HUES6 (cell line): Measurements from ENCODE around the gene GDPGP1.
A peak's percentile ranks its signal among the peaks of the same experiment; 100 is the strongest.
"Not testable (repeated sequence)": the region's sequence is repeated elsewhere in the genome, so short reads cannot be mapped to it uniquely, and the experiment has no call there.

Experiments used
- H3K27ac ChIP-seq: 2 replicates; pipeline ENCODE4 v1.7.0; 2013; ENCODE audit warnings: low read depth, mild to moderate bottlenecking, low read length, inconsistent platforms
- H3K27me3 ChIP-seq: 2 replicates; pipeline ENCODE4 v1.6.1; 2013; ENCODE audit warnings: low read length; ENCODE audit not compliant: control insufficient read depth, insufficient read depth
- H3K36me3 ChIP-seq: 2 replicates; pipeline ENCODE4 v1.6.1; 2013; ENCODE audit warnings: low read length; ENCODE audit not compliant: control insufficient read depth, insufficient read depth
- H3K4me1 ChIP-seq: 2 replicates; pipeline ENCODE4 v1.6.1; 2013; ENCODE audit warnings: low read length; ENCODE audit not compliant: control insufficient read depth, insufficient read depth
- H3K4me3 ChIP-seq: 2 replicates; pipeline ENCODE4 v1.5.1; 2013; ENCODE audit warnings: low read depth, low read length
- H3K9ac ChIP-seq: one replicate; pipeline ENCODE4 v1.6.1; 2013; ENCODE audit warnings: mild to moderate bottlenecking, low read length
- H3K9me3 ChIP-seq: 2 replicates; pipeline ENCODE4 v1.6.1; 2013; ENCODE audit warnings: low read depth, low read length; ENCODE audit not compliant: control insufficient read depth, insufficient read depth

Gene GDPGP1

DNA sequence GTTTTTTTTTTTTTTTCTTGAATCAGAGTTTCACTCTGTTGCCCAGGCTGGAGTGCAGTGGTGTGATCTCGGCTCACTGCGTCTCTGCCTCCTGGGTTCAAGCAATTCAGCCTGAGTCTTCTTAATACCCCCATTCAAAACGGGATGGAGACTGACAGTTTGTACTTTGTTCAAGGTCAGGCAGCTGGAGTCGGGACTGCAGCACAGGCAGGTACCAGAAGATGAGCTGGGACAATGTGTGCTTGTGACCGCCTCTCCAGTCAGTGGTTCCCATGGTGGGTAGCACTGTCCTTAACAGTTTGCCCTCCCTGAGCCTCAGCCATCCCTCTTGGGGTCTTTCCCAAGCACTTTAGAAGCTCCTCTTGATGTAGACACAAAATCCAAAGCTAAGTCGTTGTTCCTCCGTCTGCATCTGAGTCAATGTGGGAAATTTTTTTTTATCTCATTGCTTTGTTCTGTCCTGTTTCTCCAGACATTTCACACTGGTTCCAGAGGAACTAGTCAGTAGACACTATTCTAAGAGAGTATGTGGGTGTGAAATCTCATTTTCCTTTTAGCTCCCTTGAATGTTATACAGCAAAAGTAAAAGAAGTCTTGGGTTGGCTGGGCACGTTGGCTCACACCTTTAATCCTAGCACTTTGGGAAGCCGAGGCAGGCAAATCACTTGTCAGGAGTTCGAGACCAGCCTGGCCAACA lies 10.1 kb downstream of the GDPGP1 start:
- Histone ChIP-seq H3K27me3 (no peaks in the 10 kb centered on the region), H3K4me3 (no peak overlapping the region), H3K9me3 (no peaks in the 10 kb centered on the region), H3K27ac (no peak overlapping the region), H3K9ac (no peak overlapping the region), H3K4me1 (no peaks in the 10 kb centered on the region), H3K36me3 (no peaks in the 10 kb centered on the region)

GRCh38 chr15:90248789-90249202 lies 14.8 kb downstream of the GDPGP1 start:
- H3K9ac ChIP-seq: no peak overlapping the region
- H3K4me1 ChIP-seq: peaks cover 8% of the 10 kb centered on the region; the same call in 1 of the 2 replicates
- H3K4me3 ChIP-seq: no peak overlapping the region; the same call in 1 of the 2 replicates
- H3K27me3 ChIP-seq: peaks cover 4% of the 10 kb centered on the region
- H3K9me3 ChIP-seq: no peaks in the 10 kb centered on the region
- H3K36me3 ChIP-seq: no peaks in the 10 kb centered on the region
- H3K27ac ChIP-seq: no peak overlapping the region

GRCh38 chr15:90249203-90249863 lies 15.3 kb downstream of the GDPGP1 start, which contains the start of gene TTLL13:
TSS of gene TTLL13 (plus strand) at chr15:90249556. CDS start at chr15:90250631, 1,075 bp downstream.
- peaks cover 4% of the 10 kb centered on the region for H3K27me3 ChIP-seq
- H3K4me1 ChIP-seq: peaks cover 8% of the 10 kb centered on the region; the same call in 1 of the 2 replicates
- peak within 1 kb of the TSS; percentile 73 for H3K4me3 ChIP-seq
- H3K9ac ChIP-seq: no peak within 1 kb of the TSS
- H3K36me3 ChIP-seq: no peaks in the 10 kb centered on the region
- no peaks in the 10 kb centered on the region for H3K9me3 ChIP-seq
- no peak within 1 kb of the TSS for H3K27ac ChIP-seq

DNA sequence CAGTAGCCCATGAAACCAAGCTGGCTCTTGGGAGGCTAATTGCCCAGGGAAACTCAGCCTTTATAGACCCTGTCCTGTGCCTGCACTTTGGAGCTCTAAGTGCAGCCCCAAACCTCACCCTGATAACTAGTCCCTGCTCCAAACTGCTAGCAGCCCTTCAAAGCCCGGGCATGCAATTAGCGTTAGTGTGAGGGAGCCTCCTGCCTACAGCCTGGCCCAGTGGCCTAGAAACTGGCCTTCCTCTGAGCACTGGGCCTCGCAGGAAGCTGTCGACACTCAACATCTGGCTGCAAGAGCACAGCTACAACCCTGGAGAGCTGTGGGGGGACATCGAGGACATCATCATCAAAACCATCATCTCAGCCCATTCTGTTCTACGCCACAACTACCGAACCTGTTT lies 23.8 kb downstream of the GDPGP1 start:
- Histone ChIP-seq H3K9me3 (no peaks in the 10 kb centered on the region), H3K9ac (no peak overlapping the region), H3K36me3 (no peaks in the 10 kb centered on the region), H3K4me1 (no peaks in the 10 kb centered on the region; the same call in 1 of the 2 replicates), H3K27me3 (no peaks in the 10 kb centered on the region), H3K27ac (no peak overlapping the region), H3K4me3 (no peak overlapping the region)

DNA sequence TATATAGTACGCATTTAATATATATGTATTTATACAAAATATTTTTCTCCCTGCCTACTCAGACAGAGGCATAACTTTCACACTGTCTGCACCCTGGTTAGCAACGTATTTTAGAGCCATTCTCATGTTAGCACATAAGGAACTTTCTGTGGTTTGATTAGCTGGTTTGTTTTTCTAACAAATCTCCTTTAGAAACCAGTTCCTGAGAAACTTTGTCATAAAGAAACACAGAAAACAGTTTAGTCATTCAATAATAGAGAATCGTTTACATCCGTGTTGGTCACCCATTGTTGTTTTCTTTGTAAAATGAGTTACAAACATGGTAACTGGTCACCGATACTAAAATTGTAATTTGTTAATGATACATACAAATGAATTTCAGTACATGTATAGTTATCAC lies 25.5 kb downstream of the GDPGP1 start:
- H3K27ac ChIP-seq: no peak overlapping the region

GRCh38 chr15:90260731-90261130 lies 26.7 kb downstream of the GDPGP1 start:
- not testable (repeated sequence) for H3K9me3 ChIP-seq, H3K4me3 ChIP-seq, H3K27ac ChIP-seq, H3K27me3 ChIP-seq, H3K36me3 ChIP-seq, H3K9ac ChIP-seq, H3K4me1 ChIP-seq

More for the DNA sequence above, 25.5 kb downstream of the GDPGP1 start:
- no peak overlapping the region for H3K9ac ChIP-seq
- peaks cover under 1% of the 10 kb centered on the region for H3K4me1 ChIP-seq
- H3K27me3 ChIP-seq: no peaks in the 10 kb centered on the region
- no peak overlapping the region for H3K4me3 ChIP-seq
- H3K9me3 ChIP-seq: no peaks in the 10 kb centered on the region
- H3K36me3 ChIP-seq: no peaks in the 10 kb centered on the region

GRCh38 chr15:90261811-90262210 lies 27.8 kb downstream of the GDPGP1 start:
- Histone ChIP-seq H3K9me3 (no peaks in the 10 kb centered on the region), H3K4me3 (no peak overlapping the region), H3K9ac (no peak overlapping the region), H3K36me3 (peaks cover 3% of the 10 kb centered on the region; the same call in 1 of the 2 replicates), H3K27me3 (no peaks in the 10 kb centered on the region), H3K4me1 (peaks cover 4% of the 10 kb centered on the region), H3K27ac (no peak overlapping the region)

DNA sequence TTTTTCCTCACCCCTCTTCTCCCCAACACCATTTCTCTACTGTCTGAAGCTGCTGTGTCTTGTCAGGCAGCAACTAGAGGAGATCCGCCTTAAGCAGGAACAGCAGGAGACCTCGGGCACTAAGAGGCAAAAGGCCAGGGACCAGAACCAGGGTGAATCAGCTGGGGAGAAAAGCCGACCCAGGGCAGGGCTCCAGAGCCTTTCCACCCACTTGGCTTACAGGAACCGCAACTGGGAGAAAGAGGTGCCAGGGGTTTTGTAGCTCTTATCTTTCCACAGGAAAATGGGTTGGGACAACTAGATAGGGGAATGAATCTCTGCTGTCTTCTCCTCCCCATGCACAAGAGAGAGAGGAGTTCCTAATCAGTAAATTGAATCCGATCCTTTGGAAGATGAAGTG lies 28.4 kb downstream of the GDPGP1 start:
- Histone ChIP-seq H3K4me1 (peaks cover 7% of the 10 kb centered on the region), H3K4me3 (no peak overlapping the region), H3K36me3 (peaks cover 8% of the 10 kb centered on the region), H3K9me3 (no peaks in the 10 kb centered on the region), H3K9ac (no peak overlapping the region), H3K27ac (no peak overlapping the region), H3K27me3 (no peaks in the 10 kb centered on the region)

- Histone ChIP-seq H3K9ac (peak overlapping the region; percentile 79), H3K36me3 (peaks cover 18% of the 10 kb centered on the region), H3K27ac (peak overlapping the region; percentile 71; the same call in 1 of the 2 replicates), H3K27me3 (no peaks in the 10 kb centered on the region), H3K4me3 (peak overlapping the region; percentile 91), H3K4me1 (peaks cover 10% of the 10 kb centered on the region), H3K9me3 (no peaks in the 10 kb centered on the region)
Observed at GRCh38 chr15:90264671-90265070, 30.7 kb downstream of the GDPGP1 start.

DNA sequence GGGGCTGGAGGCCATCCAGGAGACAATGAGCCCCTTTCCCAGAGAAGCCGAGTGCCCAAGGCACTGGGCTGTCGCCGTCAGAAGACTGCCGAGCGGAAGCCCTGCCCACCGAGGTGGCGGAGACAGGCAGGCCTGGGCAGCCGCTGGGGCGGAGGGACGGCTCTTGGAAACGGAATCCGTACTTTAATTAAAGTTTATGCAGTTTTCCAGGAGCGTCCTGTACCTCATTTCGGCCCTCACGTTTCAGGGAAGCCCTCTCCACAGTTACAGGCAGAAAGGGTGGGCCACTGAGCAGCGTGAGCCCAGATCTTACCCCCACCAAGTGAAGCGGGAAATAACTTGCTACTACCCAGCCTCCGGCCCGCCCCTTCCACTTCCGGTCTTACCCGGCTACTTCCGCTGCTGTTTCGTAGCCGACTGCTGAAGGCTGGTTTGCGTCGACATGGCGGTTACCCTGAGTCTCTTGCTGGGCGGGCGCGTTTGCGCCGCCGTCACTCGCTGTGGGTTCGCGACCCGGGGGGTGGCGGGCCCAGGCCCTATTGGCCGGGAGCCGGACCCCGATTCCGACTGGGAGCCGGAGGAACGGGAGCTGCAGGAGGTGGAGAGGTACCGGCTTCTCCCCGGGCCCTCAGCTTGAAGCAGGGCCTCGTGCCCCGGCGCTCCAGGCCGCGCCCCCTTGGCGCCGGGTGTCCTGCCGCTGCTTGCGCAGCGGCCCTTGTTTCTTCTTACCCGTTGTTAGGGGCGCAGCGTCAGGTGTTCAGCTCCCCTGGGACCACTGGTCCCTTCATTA lies 31.5 kb downstream of the GDPGP1 start, which contains the start of gene NGRN:
TSS of gene NGRN (plus strand) at position 402 of the 790 bp plus-strand sequence. CDS start at position 443, 41 bp downstream.
- Histone ChIP-seq H3K9me3 (no peaks in the 10 kb centered on the region), H3K4me3 (peak within 1 kb of the TSS; percentile 91), H3K9ac (peak within 1 kb of the TSS; percentile 79), H3K4me1 (peaks cover 10% of the 10 kb centered on the region), H3K36me3 (peaks cover 26% of the 10 kb centered on the region), H3K27ac (peak within 1 kb of the TSS; percentile 71), H3K27me3 (no peaks in the 10 kb centered on the region)
